ENCODE data around the gene INTS3.

Gene INTS3

GRCh38 chr1:153683854-153684253 lies 44.0 kb upstream of the INTS3 start:
- DNase-seq (ENCODE audit: extremely low read depth, low read depth): no peak
- TF ChIP-seq CTCF (IDR thresholded peaks at IDR 0.05; ENCODE audit: low read depth, low read length): no peak

- no peak for TF ChIP-seq CTCF (IDR thresholded peaks at IDR 0.05; ENCODE audit: low read depth, low read length)
- no peak for DNase-seq (ENCODE audit: extremely low read depth, low read depth)
Measured at GRCh38 chr1:153684892-153685291, 43.0 kb upstream of the INTS3 start.

- DNase-seq (ENCODE audit: extremely low read depth, low read depth): no peak
- no peak for TF ChIP-seq CTCF (IDR thresholded peaks at IDR 0.05; ENCODE audit: low read depth, low read length)
Measured at GRCh38 chr1:153685544-153686340, 42.1 kb upstream of the INTS3 start.

GRCh38 chr1:153687346-153688125 lies 40.3 kb upstream of the INTS3 start:
- no peak for TF ChIP-seq CTCF (IDR thresholded peaks at IDR 0.05; ENCODE audit: low read depth, low read length)
- DNase-seq (ENCODE audit: extremely low read depth, low read depth): no peak

GRCh38 chr1:153688276-153688675 lies 39.6 kb upstream of the INTS3 start:
- no peak for TF ChIP-seq CTCF (IDR thresholded peaks at IDR 0.05; ENCODE audit: low read depth, low read length)
- no peak for DNase-seq (ENCODE audit: extremely low read depth, low read depth)

- TF ChIP-seq CTCF (IDR thresholded peaks at IDR 0.05; ENCODE audit: low read depth, low read length): no peak
- no peak for DNase-seq (ENCODE audit: extremely low read depth, low read depth)
Measured at GRCh38 chr1:153688736-153689328, 39.0 kb upstream of the INTS3 start.

- TF ChIP-seq CTCF (IDR thresholded peaks at IDR 0.05; ENCODE audit: low read depth, low read length): no peak
- no peak for DNase-seq (ENCODE audit: extremely low read depth, low read depth)
Measured at GRCh38 chr1:153693466-153693865, 34.4 kb upstream of the INTS3 start.

All from AG09319 (cell line).